Stomach smooth muscle (tissue), 2 donors: ENCODE results near the gene KNL1.
A peak's percentile ranks its signal among the peaks of the same experiment; 100 is the strongest.

Experiments used
- H3K27ac ChIP-seq: one replicate; pipeline ENCODE4 v1.7.0; 2013; ENCODE audit warnings: mild to moderate bottlenecking, low read length, inconsistent platforms
- H3K27me3 ChIP-seq, 2 donors: one replicate each; pipeline ENCODE4 v1.7.0; 2013; ENCODE audit warnings: low read length in 2 of 2; ENCODE audit not compliant: insufficient read depth in 2 of 2, control insufficient read depth in 1 of 2
- H3K36me3 ChIP-seq, 2 donors: one replicate each; pipeline ENCODE4 v1.7.0; 2013; ENCODE audit warnings: low read length in 2 of 2; ENCODE audit not compliant: control insufficient read depth in 2 of 2, insufficient read depth in 2 of 2
- H3K4me1 ChIP-seq: one replicate; pipeline ENCODE4 v1.7.0; 2013; ENCODE audit warnings: low read length; ENCODE audit not compliant: control insufficient read depth, insufficient read depth
- H3K4me3 ChIP-seq, 2 donors: one replicate each; pipeline ENCODE4 v1.7.0; 2013; ENCODE audit warnings: low read length in 2 of 2
- H3K9ac ChIP-seq, 2 donors: one replicate each; pipeline ENCODE4 v1.7.0; 2013; ENCODE audit warnings: low read length in 2 of 2, mild to moderate bottlenecking in 1 of 2
- H3K9me3 ChIP-seq, 2 donors: one replicate each; pipeline ENCODE4 v1.7.0; 2013; ENCODE audit warnings: low read length in 2 of 2; ENCODE audit not compliant: control insufficient read depth in 2 of 2
- donor health status: healthy.
- donor health status: Pancreatic carcinoma.

KNL1 gene

GRCh38 chr15:40590667-40591050 lies 3.4 kb upstream of the KNL1 start:
- Histone ChIP-seq H3K4me3 (no peak overlapping the region), H3K27ac (no peak overlapping the region), H3K27me3 (peaks cover 0 to 4% of the 10 kb centered on the region in 2 donors), H3K36me3 (no peaks in the 10 kb centered on the region), H3K9me3 (no peaks in the 10 kb centered on the region), H3K4me1 (peaks cover 8% of the 10 kb centered on the region), H3K9ac (no peak overlapping the region)

- H3K9ac ChIP-seq = no peak overlapping the region
- H3K27ac ChIP-seq = no peak overlapping the region
- no peaks in the 10 kb centered on the region for H3K9me3 ChIP-seq
- no peak overlapping the region for H3K4me3 ChIP-seq
- peaks cover 8% of the 10 kb centered on the region for H3K4me1 ChIP-seq
- H3K36me3 ChIP-seq = no peaks in the 10 kb centered on the region
- H3K27me3 ChIP-seq = peaks cover 0 to 7% of the 10 kb centered on the region in 2 donors
Measured at GRCh38 chr15:40591389-40591788, 2.7 kb upstream of the KNL1 start.

- H3K9ac ChIP-seq = no peak overlapping the region
- no peak overlapping the region for H3K27ac ChIP-seq
- H3K4me3 ChIP-seq = no peak overlapping the region
- no peaks in the 10 kb centered on the region for H3K9me3 ChIP-seq
- peaks cover 8% of the 10 kb centered on the region for H3K4me1 ChIP-seq
- peaks cover 0 to 7% of the 10 kb centered on the region in 2 donors for H3K27me3 ChIP-seq
- H3K36me3 ChIP-seq = no peaks in the 10 kb centered on the region
Measured at GRCh38 chr15:40593165-40593564, 884 bp upstream of the KNL1 start.

- no peak overlapping the region for H3K9ac ChIP-seq
- H3K4me1 ChIP-seq = peaks cover 8% of the 10 kb centered on the region
- H3K27me3 ChIP-seq = peaks cover 0 to 7% of the 10 kb centered on the region in 2 donors
- no peak overlapping the region for H3K27ac ChIP-seq
- no peaks in the 10 kb centered on the region for H3K9me3 ChIP-seq
- no peaks in the 10 kb centered on the region for H3K36me3 ChIP-seq
- peak overlapping the region; percentile 89 to 91 for H3K4me3 ChIP-seq
Measured at GRCh38 chr15:40594429-40594836, 384 bp downstream of the KNL1 start.

- no peaks in the 10 kb centered on the region for H3K36me3 ChIP-seq
- no peak overlapping the region for H3K4me3 ChIP-seq
- H3K27ac ChIP-seq = no peak overlapping the region
- peaks cover 8% of the 10 kb centered on the region for H3K4me1 ChIP-seq
- no peak overlapping the region for H3K9ac ChIP-seq
- peaks cover 0 to 7% of the 10 kb centered on the region in 2 donors for H3K27me3 ChIP-seq
- no peaks in the 10 kb centered on the region for H3K9me3 ChIP-seq
Measured at GRCh38 chr15:40595219-40595618, 1.2 kb downstream of the KNL1 start.

- Histone ChIP-seq H3K36me3 (no peaks in the 10 kb centered on the region), H3K4me1 (peaks cover 8% of the 10 kb centered on the region), H3K4me3 (no peak overlapping the region), H3K27me3 (peaks cover 0 to 7% of the 10 kb centered on the region in 2 donors), H3K9me3 (no peaks in the 10 kb centered on the region), H3K27ac (no peak overlapping the region), H3K9ac (no peak overlapping the region)
Measured at GRCh38 chr15:40595773-40596172, 1.7 kb downstream of the KNL1 start.

- Histone ChIP-seq H3K9me3 (no peaks in the 10 kb centered on the region), H3K36me3 (no peaks in the 10 kb centered on the region), H3K27ac (no peak overlapping the region), H3K4me3 (no peak overlapping the region), H3K4me1 (peaks cover 8% of the 10 kb centered on the region), H3K9ac (no peak overlapping the region), H3K27me3 (peaks cover 0 to 7% of the 10 kb centered on the region in 2 donors)
Measured at GRCh38 chr15:40597024-40597423, 3.0 kb downstream of the KNL1 start.

- Histone ChIP-seq H3K4me3 (no peak overlapping the region), H3K27ac (no peak overlapping the region), H3K9me3 (no peaks in the 10 kb centered on the region), H3K4me1 (peaks cover 8% of the 10 kb centered on the region), H3K27me3 (peaks cover 0 to 7% of the 10 kb centered on the region in 2 donors), H3K36me3 (no peaks in the 10 kb centered on the region), H3K9ac (no peak overlapping the region)
Measured at GRCh38 chr15:40598126-40598525, 4.1 kb downstream of the KNL1 start.

- Histone ChIP-seq H3K36me3 (no peaks in the 10 kb centered on the region), H3K4me3 (no peak overlapping the region), H3K27me3 (peaks cover 0 to 7% of the 10 kb centered on the region in 2 donors), H3K4me1 (peaks cover 8% of the 10 kb centered on the region), H3K27ac (no peak overlapping the region), H3K9me3 (no peaks in the 10 kb centered on the region), H3K9ac (no peak overlapping the region)
Measured at GRCh38 chr15:40598672-40599071, 4.6 kb downstream of the KNL1 start.

- Histone ChIP-seq H3K4me3 (no peak overlapping the region), H3K4me1 (no peaks in the 10 kb centered on the region), H3K27me3 (no peaks in the 10 kb centered on the region), H3K36me3 (no peaks in the 10 kb centered on the region), H3K9me3 (no peaks in the 10 kb centered on the region), H3K27ac (no peak overlapping the region), H3K9ac (no peak overlapping the region)
Measured at GRCh38 chr15:40600956-40601355, 6.9 kb downstream of the KNL1 start.

- Histone ChIP-seq H3K27ac (no peak overlapping the region), H3K9me3 (no peaks in the 10 kb centered on the region), H3K27me3 (no peaks in the 10 kb centered on the region), H3K36me3 (no peaks in the 10 kb centered on the region), H3K4me1 (no peaks in the 10 kb centered on the region), H3K4me3 (no peak overlapping the region), H3K9ac (no peak overlapping the region)
Measured at GRCh38 chr15:40603935-40604334, 9.9 kb downstream of the KNL1 start.
